ENCODE data around the gene CHKA. TPM values are rescaled to one million over a fixed set of nuclear protein-coding genes. Genes with fewer than 3 reads are reported as not detected.

CHKA gene
- total RNA-seq, 1 donor from 2014 or later = 15.3 TPM

- no peak for DNase-seq (ENCODE audit: low read depth)
Observed at GRCh38 chr11:68015467-68015866, 105.7 kb downstream of the CHKA start.

GRCh38 chr11:68014947-68015447, 106.2 kb downstream of the CHKA start:
- no peak for DNase-seq (ENCODE audit: low read depth)

- DNase-seq (ENCODE audit: low read depth) = peak; percentile 95
Observed at GRCh38 chr11:68014157-68014946, 106.8 kb downstream of the CHKA start.

- DNase-seq (ENCODE audit: low read depth) = peak; percentile 72
Observed at GRCh38 chr11:68013611-68014156, 107.5 kb downstream of the CHKA start.

GRCh38 chr11:68012843-68013610, 108.2 kb downstream of the CHKA start:
- DNase-seq (ENCODE audit: low read depth) = peak; percentile 99

- no peak for DNase-seq (ENCODE audit: low read depth)
Observed at GRCh38 chr11:68012044-68012842, 108.9 kb downstream of the CHKA start.

- DNase-seq (ENCODE audit: low read depth) = no peak
Observed at GRCh38 chr11:68011051-68011943, 109.9 kb downstream of the CHKA start.

GRCh38 chr11:68010090-68011041, 110.8 kb downstream of the CHKA start, which contains the start of gene ALDH3B1:
TSS of gene ALDH3B1 (plus strand) at chr11:68010327. CDS start at chr11:68015298, 4,971 bp downstream.
- DNase-seq (ENCODE audit: low read depth) = peak; percentile 97

- peak; percentile 47 for DNase-seq (ENCODE audit: low read depth)
Observed at GRCh38 chr11:68009391-68010089, 111.6 kb downstream of the CHKA start.

- DNase-seq (ENCODE audit: low read depth) = peak; percentile 88
Observed at GRCh38 chr11:68008381-68009337, 112.5 kb downstream of the CHKA start.

- no peak for DNase-seq (ENCODE audit: low read depth)
Observed at GRCh38 chr11:68007498-68008380, 113.4 kb downstream of the CHKA start.

- no peak for DNase-seq (ENCODE audit: low read depth)
Observed at GRCh38 chr11:68006606-68007166, 114.5 kb downstream of the CHKA start.

GRCh38 chr11:68004551-68005335, 116.4 kb downstream of the CHKA start:
- DNase-seq (ENCODE audit: low read depth) = no peak

GRCh38 chr11:68003846-68004550, 117.2 kb downstream of the CHKA start, which contains the start of gene UNC93B1:
TSS of gene UNC93B1 (minus strand) at chr11:68004097. CDS start at chr11:68004043, 54 bp downstream.
- DNase-seq (ENCODE audit: low read depth) = peak; percentile 78
